T-cell (primary cell): ENCODE measurements around the gene BICD1. TPM values are rescaled to one million over a fixed set of nuclear protein-coding genes. Genes with fewer than 3 reads are reported as not detected.
A peak's percentile ranks its signal among the peaks of the same experiment; 100 is the strongest.

Experiments used
- ATAC-seq, 4 experiments: fragments of 200-7000 bp in 3 of 4; fragments of 150-1000 bp in 1 of 4; cut with Tn5 transposase; replicated peaks in 1 of 4; 1 replicate in 3 of 4; 2 replicates in 1 of 4; pipeline ENCODE4 v1.10.0; 2021; ENCODE audit warnings: moderate library complexity in 3 of 4, mild to moderate bottlenecking in 2 of 4, moderate number of reproducible peaks in 1 of 4
- CTCF ChIA-PET, 2 donors: fragments of 300-600 bp; sonication (Branson Sonifier 250); formaldehyde crosslinking; loops; one replicate each; lab custom pipeline; 2022; ENCODE audit warnings: antibody characterized with exemption in 2 of 2; lab: Charles Lee
- POLR2A ChIA-PET, 2 donors: fragments of 300-600 bp; sonication (Branson Sonifier 250); formaldehyde crosslinking; loops; one replicate each; lab custom pipeline; 2022; ENCODE audit warnings: antibody characterized with exemption in 2 of 2; lab: Charles Lee
- DNase-seq, 35 experiments: peaks; one replicate each; pipeline versions ENCODE4 v3.0.0 to v3.0.0-alpha.2; 2013 to 2023
- H3K27ac ChIP-seq: one replicate; pipeline ENCODE4 v1.5.1; 2013; ENCODE audit warnings: low read length
- H3K27me3 ChIP-seq, 2 experiments: replicated peaks in 1 of 2; 1 replicate in 1 of 2; 2 replicates in 1 of 2; pipeline versions ENCODE4 v1.6.1 to v1.7.0; 2013; ENCODE audit warnings: low read length in 1 of 2, mixed read lengths in 1 of 2; ENCODE audit not compliant: control insufficient read depth in 2 of 2, insufficient read depth in 2 of 2; ENCODE audit errors: extremely low read depth in 1 of 2
- H3K36me3 ChIP-seq, 2 donors: 1 replicate in 1 of 2; 2 replicates in 1 of 2; pipeline versions ENCODE4 v1.6.1 to v1.7.0; 2013; ENCODE audit warnings: low read length in 1 of 2; ENCODE audit not compliant: control insufficient read depth in 2 of 2, insufficient read depth in 1 of 2; ENCODE audit errors: extremely low read depth in 1 of 2
- H3K4me1 ChIP-seq, 2 experiments: 1 replicate in 1 of 2; 2 replicates in 1 of 2; pipeline versions ENCODE4 v1.6.1 to v1.7.0; 2013; ENCODE audit warnings: low read length in 2 of 2, mixed read lengths in 1 of 2; ENCODE audit not compliant: insufficient read depth in 2 of 2, control insufficient read depth in 1 of 2; ENCODE audit errors: extremely low read depth in 1 of 2
- H3K4me3 ChIP-seq, 2 donors: 1 replicate in 1 of 2; 2 replicates in 1 of 2; pipeline versions ENCODE4 v1.5.1 to v1.7.0; 2013; ENCODE audit warnings: mild to moderate bottlenecking in 2 of 2, low read length in 1 of 2, moderate library complexity in 1 of 2; ENCODE audit not compliant: control insufficient read depth in 1 of 2; ENCODE audit errors: extremely low read depth in 1 of 2
- H3K9me3 ChIP-seq: 2 replicates; pipeline ENCODE4 v1.7.0; 2013
- H3K27ac Mint-ChIP-seq, 2 donors: one replicate each; pipeline ENCODE4 v1.8.0; 2020 to 2021; ENCODE audit warnings: mild to moderate bottlenecking in 2 of 2, mixed read lengths in 2 of 2
- H3K27me3 Mint-ChIP-seq, 2 donors: one replicate each; pipeline ENCODE4 v1.8.0; 2021 to 2022; ENCODE audit warnings: mixed read lengths in 2 of 2
- H3K36me3 Mint-ChIP-seq: one replicate; pipeline ENCODE4 v1.8.0; 2021; ENCODE audit warnings: mixed read lengths
- H3K4me1 Mint-ChIP-seq, 3 donors: one replicate each; pipeline ENCODE4 v1.8.0; 2020 to 2022; ENCODE audit warnings: mixed read lengths in 3 of 3, mild to moderate bottlenecking in 1 of 3
- H3K4me3 Mint-ChIP-seq, 3 donors: one replicate each; pipeline ENCODE4 v1.8.0; 2020 to 2022; ENCODE audit warnings: mild to moderate bottlenecking in 3 of 3, mixed read lengths in 3 of 3, moderate library complexity in 3 of 3
- H3K9me3 Mint-ChIP-seq, 3 donors: one replicate each; pipeline ENCODE4 v1.8.0; 2020 to 2022; ENCODE audit warnings: mixed read lengths in 3 of 3
- WGBS: methylation state at CpG from one replicate; pipeline ENCODE4 v1.1.5; 2013; ENCODE audit warnings: missing lambda C conversion rate; ENCODE audit not compliant: insufficient coverage; 5-methylcytosine and 5-hydroxymethylcytosine counted together
- total RNA-seq, 35 experiments: library from RNA in 6 of 35; stranded (reverse) in 6 of 35; fragments of 120-200 nt in 1 of 35; gene quantifications; one replicate each; pipeline versions ENCODE4 v1.2.1 to v1.2.4 and lab custom pipeline; 2013 to 2026

The BICD1 gene
- total RNA-seq, 5 donors from 2014 or later (not counting 1 experiment from before 2014, with no cell fraction given), result 17.2 to 19.6 (median 19.1) TPM

DNA sequence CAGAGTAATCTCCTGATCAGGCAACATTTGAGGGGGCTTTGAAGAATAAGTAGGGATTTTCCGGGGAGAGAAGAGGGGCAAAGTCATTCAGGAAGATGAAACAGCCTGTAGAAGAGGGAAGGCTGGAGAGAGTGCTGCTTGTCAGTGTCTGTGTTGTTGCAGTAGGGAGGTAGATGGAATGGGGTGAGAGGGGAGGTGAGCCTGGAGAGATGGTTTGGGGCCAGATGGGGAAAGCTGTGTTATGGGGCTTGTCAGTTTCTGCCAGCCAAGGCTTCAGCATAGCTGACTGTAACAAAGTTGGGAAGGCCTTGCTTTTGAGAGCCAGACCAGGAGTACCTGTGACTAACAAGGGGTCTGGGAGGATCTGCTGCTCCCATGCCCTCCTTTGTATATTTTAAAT lies 18.0 kb downstream of the BICD1 start:
- WGBS, result 83% methylated on average over 1 of the region's 1 CpG
- CTCF ChIA-PET, result interaction anchor here in 1 of 2 donors (0.6 kb wide), 1 partner anchor 22 kb away, joined by 3 read pairs; no protein-coding TSS in a partner anchor
- no peaks in the 10 kb centered on the region for H3K9me3 Mint-ChIP-seq

GRCh38 chr12:32125455-32126084 lies 18.9 kb downstream of the BICD1 start:
- H3K36me3 Mint-ChIP-seq, result peaks cover 5% of the 10 kb centered on the region
- Histone ChIP-seq H3K4me3 (no peak overlapping the region), H3K27me3 (no peaks in the 10 kb centered on the region), H3K27ac (no peak overlapping the region), H3K4me1 (no peaks in the 10 kb centered on the region), H3K36me3 (no peaks in the 10 kb centered on the region), H3K9me3 (no peaks in the 10 kb centered on the region)
- 89% methylated on average over 3 of the region's 7 CpGs for WGBS
- H3K27me3 Mint-ChIP-seq, result no peaks in the 10 kb centered on the region
- ATAC-seq (no peak), DNase-seq (no peak)
- H3K9me3 Mint-ChIP-seq, result no peaks in the 10 kb centered on the region
- no peak overlapping the region for H3K27ac Mint-ChIP-seq
- no peak overlapping the region for H3K4me3 Mint-ChIP-seq
- CTCF ChIA-PET, result interaction anchor here (0.5 to 0.6 kb wide), 4 partner anchors 21 to 447 kb away, joined by 3 to 4 read pairs (median 3); no protein-coding TSS in a partner anchor
- POLR2A ChIA-PET, result no interaction called here
- peaks cover 0 to 7% (median 4%) of the 10 kb centered on the region in 3 donors for H3K4me1 Mint-ChIP-seq

More for the DNA sequence above, 18.0 kb downstream of the BICD1 start:
- ATAC-seq (no peak), DNase-seq (no peak)
- peaks cover 9% of the 10 kb centered on the region for H3K36me3 Mint-ChIP-seq
- H3K4me1 ChIP-seq, result no peaks in the 10 kb centered on the region
- H3K4me3 Mint-ChIP-seq, result no peak overlapping the region
- no peaks in the 10 kb centered on the region for H3K27me3 Mint-ChIP-seq
- no peaks in the 10 kb centered on the region for H3K27me3 ChIP-seq
- H3K4me3 ChIP-seq, result no peak overlapping the region
- peaks cover 5 to 13% (median 8%) of the 10 kb centered on the region in 3 donors for H3K4me1 Mint-ChIP-seq
- POLR2A ChIA-PET, result no interaction called here
- no peaks in the 10 kb centered on the region for H3K36me3 ChIP-seq
- no peaks in the 10 kb centered on the region for H3K9me3 ChIP-seq
- H3K27ac Mint-ChIP-seq, result no peak overlapping the region
- H3K27ac ChIP-seq, result no peak overlapping the region

- WGBS, result no CpG with 5 or more reads among the region's 2 CpGs
- Mint-ChIP-seq H3K27me3 (no peaks in the 10 kb centered on the region), H3K4me1 (peaks cover 0 to 6% (median 4%) of the 10 kb centered on the region in 3 donors), H3K27ac (no peak overlapping the region), H3K36me3 (peaks cover 7% of the 10 kb centered on the region), H3K9me3 (no peaks in the 10 kb centered on the region), H3K4me3 (no peak overlapping the region)
- Histone ChIP-seq H3K27ac (no peak overlapping the region), H3K4me1 (no peaks in the 10 kb centered on the region), H3K36me3 (no peaks in the 10 kb centered on the region), H3K9me3 (no peaks in the 10 kb centered on the region), H3K27me3 (no peaks in the 10 kb centered on the region), H3K4me3 (no peak overlapping the region)
- ATAC-seq, result no peak
- no peak for DNase-seq
- ChIA-PET CTCF (no interaction called here), POLR2A (no interaction called here)
These were observed 20.1 kb downstream of the BICD1 start for GRCh38 chr12:32126720-32127119.

- no peak overlapping the region for H3K4me3 Mint-ChIP-seq
- H3K27ac Mint-ChIP-seq, result no peak overlapping the region
These were observed 25.0 kb downstream of the BICD1 start for GRCh38 chr12:32131666-32132065.

GRCh38 chr12:32134101-32134888 lies 27.6 kb downstream of the BICD1 start:
- Histone ChIP-seq H3K27me3 (no peaks in the 10 kb centered on the region), H3K4me3 (no peak overlapping the region), H3K4me1 (peaks cover 2 to 7% of the 10 kb centered on the region in 2 experiments), H3K9me3 (no peaks in the 10 kb centered on the region), H3K36me3 (no peaks in the 10 kb centered on the region), H3K27ac (no peak overlapping the region)
- Mint-ChIP-seq H3K36me3 (peaks cover 4% of the 10 kb centered on the region), H3K4me3 (peak overlapping the region in 2 of 3 donors; percentile 11 to 26), H3K27ac (peak overlapping the region; percentile 71 to 89), H3K9me3 (no peaks in the 10 kb centered on the region), H3K4me1 (peaks cover 19 to 25% (median 23%) of the 10 kb centered on the region in 3 donors), H3K27me3 (no peaks in the 10 kb centered on the region)
- POLR2A ChIA-PET, result no interaction called here
- CTCF ChIA-PET, result interaction anchor here in 1 of 2 donors (0.6 to 1.4 kb wide), 3 partner anchors 27 to 78 kb away, joined by 4 to 6 read pairs (median 4); no protein-coding TSS in a partner anchor
- peak; percentile 76 to 88 (median 81) for ATAC-seq
- WGBS, result 25% methylated on average over 5 of the region's 8 CpGs
- peak in 18 of 35 experiments; percentile 1 to 30 (median 10) for DNase-seq

More at GRCh38 chr12:32131666-32132065, 25.0 kb downstream of the BICD1 start:
- no peak overlapping the region for H3K27ac ChIP-seq
- peaks cover 2 to 7% of the 10 kb centered on the region in 2 experiments for H3K4me1 ChIP-seq
- ATAC-seq, result no peak
- WGBS, result 100% methylated on average over 3 of the region's 5 CpGs
- ChIA-PET POLR2A (no interaction called here), CTCF (interaction anchor here in 1 of 2 donors (0.6 kb wide), 1 partner anchor 478 kb away, joined by 10 read pairs; no protein-coding TSS in a partner anchor)
- DNase-seq, result no peak
- H3K4me3 ChIP-seq, result no peak overlapping the region
- no peaks in the 10 kb centered on the region for H3K27me3 Mint-ChIP-seq
- H3K36me3 ChIP-seq, result no peaks in the 10 kb centered on the region
- no peaks in the 10 kb centered on the region for H3K9me3 Mint-ChIP-seq
- H3K36me3 Mint-ChIP-seq, result peaks cover 4% of the 10 kb centered on the region
- peaks cover 15 to 21% (median 16%) of the 10 kb centered on the region in 3 donors for H3K4me1 Mint-ChIP-seq
- H3K9me3 ChIP-seq, result no peaks in the 10 kb centered on the region
- H3K27me3 ChIP-seq, result no peaks in the 10 kb centered on the region

GRCh38 chr12:32135967-32136366 lies 29.3 kb downstream of the BICD1 start:
- Mint-ChIP-seq H3K4me1 (peaks cover 29 to 38% (median 34%) of the 10 kb centered on the region in 3 donors), H3K9me3 (no peaks in the 10 kb centered on the region), H3K27me3 (no peaks in the 10 kb centered on the region), H3K4me3 (no peak overlapping the region), H3K36me3 (peaks cover 4% of the 10 kb centered on the region), H3K27ac (no peak overlapping the region)
- no peak overlapping the region for H3K4me3 ChIP-seq
- ChIA-PET CTCF (no interaction called here), POLR2A (no interaction called here)
- no peaks in the 10 kb centered on the region for H3K36me3 ChIP-seq
- ATAC-seq (no peak), DNase-seq (no peak)
- H3K9me3 ChIP-seq, result no peaks in the 10 kb centered on the region
- WGBS, result no CpG with 5 or more reads among the region's 2 CpGs
- peaks cover 5 to 14% of the 10 kb centered on the region in 2 experiments for H3K4me1 ChIP-seq
- no peak overlapping the region for H3K27ac ChIP-seq
- H3K27me3 ChIP-seq, result no peaks in the 10 kb centered on the region
